Measurements from ENCODE around the gene RAB13.

The RAB13 gene

GRCh38 chr1:153977250-153978240, 8.6 kb downstream of the RAB13 start, which contains the start of gene JTB:
Gene JTB, minus strand, starts transcription at chr1:153977674. Its CDS starts 422 bp downstream, at chr1:153977252.
- DNase-seq (ENCODE audit: low spot score) = peak; percentile 96

GRCh38 chr1:153976819-153977249, 9.3 kb downstream of the RAB13 start:
- peak; percentile 47 for DNase-seq (ENCODE audit: low spot score)

GRCh38 chr1:153973525-153973924, 12.6 kb downstream of the RAB13 start:
- DNase-seq (ENCODE audit: low spot score) = no peak

DNA sequence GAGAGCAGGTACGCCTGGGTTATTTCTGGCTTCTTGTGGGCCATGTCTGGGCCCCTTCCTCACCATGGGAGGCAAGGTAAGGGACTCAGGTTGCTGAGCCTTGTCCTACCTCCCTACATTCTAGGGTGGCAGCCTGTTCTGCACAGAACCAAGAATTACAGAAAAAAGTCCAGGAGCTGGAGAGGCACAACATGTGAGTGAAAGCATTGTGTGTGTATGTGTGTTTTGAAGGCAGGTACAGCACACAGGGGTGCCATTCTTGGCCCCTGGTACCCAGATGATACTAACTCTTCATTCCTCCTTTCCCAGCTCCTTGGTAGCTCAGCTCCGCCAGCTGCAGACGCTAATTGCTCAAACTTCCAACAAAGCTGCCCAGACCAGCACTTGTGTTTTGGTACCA, 13.1 kb downstream of the RAB13 start:
- no peak for DNase-seq (ENCODE audit: low spot score)

DNA sequence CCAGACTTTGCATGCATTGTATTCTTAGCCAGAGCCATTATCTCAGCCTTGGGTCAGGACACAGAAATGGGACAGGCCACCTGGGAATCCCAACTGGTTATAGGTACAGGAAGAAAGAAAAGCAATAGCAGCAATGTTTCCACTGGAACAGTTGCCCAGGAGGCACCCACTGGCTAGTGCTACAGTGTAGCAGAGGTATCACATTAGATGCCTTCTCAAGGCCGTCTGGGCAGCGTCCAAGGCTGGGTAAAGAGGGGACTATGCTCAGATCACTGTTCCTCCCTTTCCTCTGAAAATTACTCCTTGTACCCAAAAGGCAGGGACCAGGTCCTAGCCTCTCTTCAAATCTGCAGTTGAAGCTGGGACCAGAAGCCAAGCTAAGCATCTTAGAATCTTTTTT, 15.8 kb downstream of the RAB13 start:
- no peak for DNase-seq (ENCODE audit: low spot score)

- no peak for DNase-seq (ENCODE audit: low spot score)
These were observed 17.2 kb downstream of the RAB13 start for GRCh38 chr1:153968972-153969371.

- DNase-seq (ENCODE audit: low spot score) = no peak
These were observed 17.7 kb downstream of the RAB13 start for GRCh38 chr1:153968408-153968807.

GRCh38 chr1:153968000-153968363, 18.2 kb downstream of the RAB13 start:
- DNase-seq (ENCODE audit: low spot score) = no peak

GRCh38 chr1:153967107-153967999, 18.8 kb downstream of the RAB13 start, which contains the start of gene CREB3L4:
Gene CREB3L4, plus strand, starts transcription at chr1:153967902. Its CDS starts 624 bp downstream, at chr1:153968526.
- DNase-seq (ENCODE audit: low spot score) = peak; percentile 93

GRCh38 chr1:153963850-153964331, 22.2 kb downstream of the RAB13 start:
- peak; percentile 63 for DNase-seq (ENCODE audit: low spot score)

DNA sequence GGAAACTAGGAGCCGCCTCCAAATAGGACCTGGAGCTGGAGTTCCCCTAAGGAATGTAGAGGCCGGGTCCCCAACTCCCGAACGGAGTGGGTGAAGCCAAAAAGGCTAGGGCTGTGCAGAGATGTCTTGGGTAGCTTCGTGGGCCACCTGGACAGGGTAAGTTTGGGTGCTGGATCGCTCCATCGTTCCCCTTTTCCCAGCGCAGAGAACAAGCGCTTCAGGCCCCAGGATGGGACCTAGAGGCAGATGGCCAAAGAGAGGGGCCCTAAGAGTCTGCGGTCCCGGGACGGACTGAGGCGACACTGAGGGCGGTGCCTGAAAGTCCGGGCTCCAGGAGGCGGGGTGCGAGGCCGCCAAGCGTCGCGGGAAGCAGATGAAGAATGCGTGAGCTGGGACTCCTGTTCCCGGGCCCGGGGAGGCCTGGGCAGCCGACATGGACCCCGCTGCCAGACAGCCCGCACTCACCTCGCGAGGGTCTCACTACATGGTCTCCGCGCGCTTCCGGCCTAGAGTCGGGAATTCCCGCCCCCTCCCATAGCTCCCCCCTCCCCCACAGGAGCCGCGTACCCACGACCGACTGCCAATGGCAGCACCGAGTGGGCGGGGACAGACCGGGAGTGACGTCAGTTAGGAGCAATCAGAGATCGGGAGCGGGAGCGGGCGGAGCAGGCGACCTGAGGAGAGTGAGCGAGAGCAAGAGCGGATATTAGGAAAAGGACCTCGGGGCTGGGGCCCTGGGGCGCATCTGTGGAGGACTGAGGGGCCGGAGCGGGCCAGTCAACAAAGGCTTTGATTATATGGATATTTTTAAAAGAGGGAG, 22.9 kb downstream of the RAB13 start, which contains the start of gene SLC39A1:
Gene SLC39A1 (minus strand): TSS at position 508 of the 820 bp plus-strand sequence. CDS start 822 bp downstream, outside the sequence.
- peak; percentile 97 for DNase-seq (ENCODE audit: low spot score)

DNA sequence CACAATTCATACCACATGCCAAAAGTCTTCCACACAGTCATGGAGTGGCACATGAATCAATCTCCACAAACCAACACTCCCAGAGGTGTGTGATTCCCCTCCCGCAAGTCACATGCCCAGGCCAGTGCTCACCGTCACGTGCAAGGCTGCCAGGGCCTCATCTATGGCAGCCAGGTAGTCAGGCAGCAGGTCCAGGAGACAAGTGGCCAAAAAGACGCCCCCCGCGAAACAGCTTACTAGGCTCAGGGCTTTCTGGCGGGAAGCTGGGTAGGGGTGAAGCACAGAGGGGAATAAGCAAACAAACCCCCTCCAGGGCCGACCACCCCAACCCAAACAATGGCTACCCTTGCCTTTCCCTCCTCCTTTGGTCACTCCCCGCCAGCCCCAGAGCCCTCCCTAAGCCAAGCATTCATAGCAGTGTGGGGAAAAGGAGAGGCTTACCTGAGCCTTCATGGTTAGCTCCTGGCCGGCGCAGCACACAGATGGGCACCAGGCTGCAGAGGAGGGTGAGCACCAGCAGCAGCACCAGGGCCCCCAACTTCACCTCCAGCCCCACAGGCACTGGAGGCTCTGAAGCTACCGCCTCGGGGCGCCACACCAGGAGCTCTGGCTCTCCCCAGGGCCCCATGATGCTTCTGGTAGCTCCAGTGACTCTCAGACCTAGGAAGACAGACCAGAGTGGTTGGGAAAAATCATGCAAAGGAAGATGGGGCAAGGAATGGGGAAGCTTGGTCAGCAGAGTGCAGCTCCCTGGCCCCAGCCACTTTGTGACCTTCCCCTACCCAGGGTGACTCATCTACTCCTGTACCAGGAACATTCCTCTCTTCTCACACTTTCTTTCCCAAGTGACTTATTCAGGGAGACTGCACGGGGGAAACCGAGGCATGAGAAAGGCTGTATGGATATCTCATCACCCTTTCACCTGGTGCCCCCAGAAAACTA, 23.8 kb downstream of the RAB13 start:
- no peak for DNase-seq (ENCODE audit: low spot score)

DNA sequence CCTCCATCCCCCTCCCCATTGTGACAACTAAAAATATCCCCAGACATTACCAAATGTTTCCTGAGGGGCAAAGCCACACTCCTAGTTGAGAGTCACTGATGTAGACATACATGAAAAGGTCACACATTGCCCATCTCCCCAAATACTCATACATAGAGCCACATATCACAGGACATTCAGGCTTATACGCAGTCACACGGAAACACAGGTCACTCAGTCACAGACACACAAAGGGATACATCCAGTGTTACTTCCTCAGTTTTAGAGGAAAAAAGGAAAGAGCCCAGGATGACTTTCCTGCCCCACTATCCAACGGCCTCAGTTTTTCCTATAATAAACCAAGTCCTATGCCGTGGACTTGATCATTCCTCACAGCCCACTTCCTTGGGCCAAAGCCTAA, 24.7 kb downstream of the RAB13 start:
- no peak for DNase-seq (ENCODE audit: low spot score)

GRCh38 chr1:153960206-153960605, 25.9 kb downstream of the RAB13 start:
- no peak for DNase-seq (ENCODE audit: low spot score)

- no peak for DNase-seq (ENCODE audit: low spot score)
These were observed 26.7 kb downstream of the RAB13 start for GRCh38 chr1:153959454-153959853.

GRCh38 chr1:153958961-153959260, 27.2 kb downstream of the RAB13 start:
- no peak for DNase-seq (ENCODE audit: low spot score)

DNA sequence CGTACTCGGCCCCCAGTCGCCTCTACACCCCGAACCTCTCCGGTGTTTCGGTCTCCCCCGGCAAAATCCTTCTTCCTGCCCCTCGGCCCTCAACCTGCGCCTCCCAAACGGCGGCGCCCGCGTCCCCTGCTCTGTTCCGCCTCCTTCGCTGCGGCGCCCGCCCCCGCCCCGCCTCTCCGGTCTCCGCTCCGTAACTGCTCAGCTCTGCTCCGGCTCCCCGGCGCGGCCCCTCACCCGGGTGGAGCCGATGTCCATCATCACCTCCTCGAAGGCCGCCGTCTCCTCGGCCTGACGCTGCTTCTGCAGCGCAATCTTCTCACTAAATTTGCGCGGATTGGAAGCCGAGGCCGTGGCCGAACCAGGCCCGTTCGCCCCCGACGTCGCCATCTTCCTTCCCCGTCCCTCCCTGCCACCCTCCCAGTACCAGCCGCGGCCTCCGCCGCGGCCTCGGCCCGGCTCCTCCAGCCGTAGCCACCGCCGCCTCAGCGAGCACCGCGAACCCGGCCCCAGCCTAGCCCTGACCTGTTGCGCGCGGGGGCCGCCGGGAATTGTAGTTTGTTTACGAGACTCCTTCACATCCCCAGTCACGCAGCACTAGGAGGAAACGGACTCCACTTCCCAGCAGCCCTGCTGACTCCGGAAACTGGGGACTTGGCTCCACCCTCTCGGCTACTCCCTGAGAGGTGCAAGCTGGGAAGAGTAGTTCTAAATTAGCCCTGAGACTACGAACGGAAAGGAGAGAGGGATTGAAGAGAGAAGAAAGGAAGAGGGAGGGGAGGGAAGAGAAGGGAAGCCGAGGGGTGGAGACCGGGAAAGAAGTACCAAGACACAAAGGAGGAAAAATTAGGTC, 27.8 kb downstream of the RAB13 start, which contains the start of gene CRTC2:
Gene CRTC2 (minus strand): TSS at position 502 of the 850 bp plus-strand sequence. CDS start 115 bp downstream, at position 387.
- peak; percentile 97 for DNase-seq (ENCODE audit: low spot score)

GRCh38 chr1:153957744-153958110, 28.4 kb downstream of the RAB13 start:
- no peak for DNase-seq (ENCODE audit: low spot score)

DNA sequence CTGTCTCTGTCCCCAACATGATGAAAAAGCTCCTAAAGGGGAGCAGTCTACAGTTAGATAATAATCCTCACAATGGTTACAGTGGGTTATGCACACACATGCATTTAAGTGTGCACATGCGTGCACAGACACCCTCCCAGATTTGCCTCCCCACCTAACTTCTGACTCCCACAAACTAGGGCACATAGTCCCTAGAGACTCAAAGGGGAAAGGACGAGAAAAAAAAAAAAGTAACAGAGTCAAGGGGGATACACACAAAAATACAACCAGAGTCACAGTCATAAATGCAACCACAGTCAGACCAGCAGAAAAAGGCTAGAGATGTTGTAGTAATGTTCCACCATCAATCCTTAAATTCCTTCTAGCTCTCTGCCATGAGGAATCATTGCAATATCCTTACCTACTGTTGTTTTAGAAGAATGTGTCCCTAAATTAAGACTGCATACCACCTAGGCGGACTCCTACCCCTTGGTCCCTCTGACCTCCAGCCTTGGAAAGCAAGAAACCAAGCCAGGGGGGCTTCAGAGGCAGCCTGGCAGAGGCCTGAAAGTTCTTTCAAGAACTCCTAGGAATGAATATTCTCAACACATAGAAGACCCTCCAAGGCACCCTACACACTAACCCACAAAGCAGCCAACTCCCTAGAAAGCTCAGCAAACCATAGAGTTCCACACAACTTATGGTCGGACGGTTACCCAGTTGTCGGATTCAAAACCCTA, 29.0 kb downstream of the RAB13 start:
- no peak for DNase-seq (ENCODE audit: low spot score)
